Measurements from ENCODE around the gene KDM8. TPM values are rescaled to one million over a fixed set of nuclear protein-coding genes. Genes with fewer than 3 reads are reported as not detected.

KDM8 gene
- total and polyA plus RNA-seq, 2 donors (not counting 1 experiment from before 2014, with no cell fraction given): 7.5 to 37.4 TPM

GRCh38 chr16:27223701-27224100, 20.4 kb downstream of the KDM8 start:
- Histone ChIP-seq H2AFZ (ENCODE audit: insufficient read depth, low read depth, low read length, poor library complexity, severe bottlenecking) (no peak overlapping the region), H3K9me3 (ENCODE audit: control extremely low read depth in 1 of 3, control insufficient read depth in 2 of 3, insufficient read depth in 1 of 3, low read length in 2 of 3) (no peaks in the 10 kb centered on the region), H3K4me1 (ENCODE audit: control insufficient read depth in 2 of 2, insufficient read depth in 2 of 2, low read length in 2 of 2) (peaks cover 17 to 30% of the 10 kb centered on the region in 2 donors), H3K36me3 (replicated peaks in 1 of 2; ENCODE audit: control extremely low read depth in 1 of 2, control insufficient read depth in 1 of 2, extremely low read depth in 1 of 2, insufficient read depth in 2 of 2, low read length in 1 of 2) (peaks cover 0 to 43% of the 10 kb centered on the region in 2 experiments), H3K79me2 (ENCODE audit: control insufficient read depth, insufficient read depth, low read length) (no peaks in the 10 kb centered on the region), H3K9ac (ENCODE audit: low read length) (no peak overlapping the region), H4K20me1 (ENCODE audit: control insufficient read depth, insufficient read depth, low read length, poor library complexity, severe bottlenecking) (no peaks in the 10 kb centered on the region), H3K27ac (ENCODE audit: low read length in 2 of 2) (no peak overlapping the region), H3K27me3 (replicated peaks in 1 of 4; ENCODE audit: control extremely low read depth in 1 of 4, control insufficient read depth in 3 of 4, insufficient read depth in 4 of 4, low read length in 3 of 4) (no peaks in the 10 kb centered on the region), H3K4me2 (replicated peaks; ENCODE audit: low read depth, low read length, poor library complexity, severe bottlenecking) (no peak overlapping the region), H3K4me3 (ENCODE audit: control extremely low read depth in 1 of 5, extremely low read depth in 1 of 5, insufficient read depth in 1 of 5, low read depth in 2 of 5, low read length in 4 of 5) (no peak overlapping the region)
- Mint-ChIP-seq H3K9me3 (ENCODE audit: insufficient read depth) (no peaks in the 10 kb centered on the region), H3K4me3 (no peak overlapping the region), H3K27me3 (no peaks in the 10 kb centered on the region), H3K27ac (peak overlapping the region; percentile 34), H3K4me1 (peaks cover 25% of the 10 kb centered on the region)
- WGBS (ENCODE audit: insufficient coverage): 96% methylated on average over 5 of the region's 6 CpGs
- TF ChIP-seq EZH2 (IDR thresholded peaks at IDR 0.05; ENCODE audit: borderline replicate concordance, insufficient read depth, low read depth, low read length, poor library complexity, severe bottlenecking) (no peak), CTCF (IDR thresholded peaks at IDR 0.05) (no peak)
- ChIA-PET CTCF (interaction anchor here (1.0 to 2.7 kb wide), 5 partner anchors 11 to 44 kb away, joined by 3 to 18 read pairs (median 4); no protein-coding TSS in a partner anchor), POLR2A (no interaction called here)
- DNase-seq (no peak), ATAC-seq (ENCODE audit: low read depth) (no peak)
- intact Hi-C loops (cut with micrococcal nuclease): no loop called here

- ChIA-PET CTCF (interaction anchor here (1.0 to 3.8 kb wide), 5 partner anchors 11 to 141 kb away, joined by 3 to 24 read pairs (median 3); no protein-coding TSS in a partner anchor), POLR2A (interaction anchor here (0.6 kb wide), 2 partner anchors 14 to 38 kb away, joined by 4 read pairs; no protein-coding TSS in a partner anchor)
- DNase-seq (no peak), ATAC-seq (ENCODE audit: low read depth) (no peak)
- Histone ChIP-seq H3K4me3 (ENCODE audit: control extremely low read depth in 1 of 5, extremely low read depth in 1 of 5, insufficient read depth in 1 of 5, low read depth in 2 of 5, low read length in 4 of 5) (no peak overlapping the region), H3K9me3 (ENCODE audit: control extremely low read depth in 1 of 3, control insufficient read depth in 2 of 3, insufficient read depth in 1 of 3, low read length in 2 of 3) (no peaks in the 10 kb centered on the region), H3K9ac (ENCODE audit: low read length) (no peak overlapping the region), H3K27ac (ENCODE audit: low read length in 2 of 2) (no peak overlapping the region), H2AFZ (ENCODE audit: insufficient read depth, low read depth, low read length, poor library complexity, severe bottlenecking) (no peak overlapping the region), H3K27me3 (replicated peaks in 1 of 4; ENCODE audit: control extremely low read depth in 1 of 4, control insufficient read depth in 3 of 4, insufficient read depth in 4 of 4, low read length in 3 of 4) (no peaks in the 10 kb centered on the region), H3K4me2 (replicated peaks; ENCODE audit: low read depth, low read length, poor library complexity, severe bottlenecking) (no peak overlapping the region), H3K79me2 (ENCODE audit: control insufficient read depth, insufficient read depth, low read length) (no peaks in the 10 kb centered on the region), H3K36me3 (replicated peaks in 1 of 2; ENCODE audit: control extremely low read depth in 1 of 2, control insufficient read depth in 1 of 2, extremely low read depth in 1 of 2, insufficient read depth in 2 of 2, low read length in 1 of 2) (peaks cover 0 to 39% of the 10 kb centered on the region in 2 experiments), H4K20me1 (ENCODE audit: control insufficient read depth, insufficient read depth, low read length, poor library complexity, severe bottlenecking) (no peaks in the 10 kb centered on the region), H3K4me1 (ENCODE audit: control insufficient read depth in 2 of 2, insufficient read depth in 2 of 2, low read length in 2 of 2) (peaks cover 23 to 36% of the 10 kb centered on the region in 2 donors)
- Mint-ChIP-seq H3K27ac (peak overlapping the region; percentile 65), H3K27me3 (no peaks in the 10 kb centered on the region), H3K4me1 (peaks cover 31% of the 10 kb centered on the region), H3K4me3 (no peak overlapping the region), H3K9me3 (ENCODE audit: insufficient read depth) (no peaks in the 10 kb centered on the region)
- 99% methylated on average over 13 of the region's 14 CpGs for WGBS (ENCODE audit: insufficient coverage)
- intact Hi-C loops (cut with micrococcal nuclease): no loop called here
- no peak for TF ChIP-seq EZH2 (IDR thresholded peaks at IDR 0.05; ENCODE audit: borderline replicate concordance, insufficient read depth, low read depth, low read length, poor library complexity, severe bottlenecking)
- no peak for TF ChIP-seq CTCF (IDR thresholded peaks at IDR 0.05)
These were observed 21.0 kb downstream of the KDM8 start for GRCh38 chr16:27224271-27224737.
